Measurements from ENCODE around the gene SPON1.
"Not testable (repeated sequence)": the region's sequence is repeated elsewhere in the genome, so short reads cannot be mapped to it uniquely, and the experiment has no call there.

The SPON1 gene

DNA sequence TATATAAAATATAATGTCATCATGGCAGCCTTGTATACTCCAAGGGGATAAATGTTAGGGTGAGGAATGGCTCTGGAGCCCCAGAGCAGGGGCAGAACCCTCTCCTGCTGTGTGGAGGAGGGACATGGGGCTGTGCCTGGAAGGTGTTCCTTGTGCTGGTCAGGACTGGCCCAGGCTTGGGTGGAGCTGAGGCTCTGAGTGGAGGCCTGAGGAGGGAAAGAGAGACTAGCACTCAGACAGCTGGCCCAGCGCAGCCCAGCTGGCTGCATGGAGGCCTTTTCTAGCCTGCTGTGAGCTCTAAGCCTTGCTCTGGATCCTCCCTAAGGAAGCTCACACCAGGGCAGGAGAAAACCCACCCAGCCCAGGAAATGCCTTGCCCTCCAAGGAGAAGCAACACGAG lies 282.9 kb downstream of the SPON1 start:
- no peak for DNase-seq (ENCODE audit: low read depth)

DNA sequence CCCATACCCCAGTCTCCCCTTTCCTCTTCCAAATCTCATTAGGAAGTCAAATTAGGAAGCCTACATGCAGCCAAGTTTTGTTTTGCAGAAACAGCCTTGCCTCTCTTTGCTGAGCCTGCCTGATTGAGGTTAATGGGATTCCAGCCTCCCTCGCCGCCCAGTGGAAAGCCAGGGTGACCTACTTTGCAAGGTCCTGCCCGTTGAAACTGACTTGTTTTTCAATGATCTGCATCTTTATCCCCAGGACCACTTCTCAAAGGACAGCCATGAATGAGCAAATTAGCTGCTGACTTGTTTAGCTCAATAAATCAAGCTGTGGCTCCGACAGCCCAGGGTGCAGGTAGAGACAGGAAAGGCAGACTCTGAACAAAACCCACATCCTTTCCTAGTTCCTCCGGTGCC lies 286.1 kb downstream of the SPON1 start:
- DNase-seq (ENCODE audit: low read depth): no peak

DNA sequence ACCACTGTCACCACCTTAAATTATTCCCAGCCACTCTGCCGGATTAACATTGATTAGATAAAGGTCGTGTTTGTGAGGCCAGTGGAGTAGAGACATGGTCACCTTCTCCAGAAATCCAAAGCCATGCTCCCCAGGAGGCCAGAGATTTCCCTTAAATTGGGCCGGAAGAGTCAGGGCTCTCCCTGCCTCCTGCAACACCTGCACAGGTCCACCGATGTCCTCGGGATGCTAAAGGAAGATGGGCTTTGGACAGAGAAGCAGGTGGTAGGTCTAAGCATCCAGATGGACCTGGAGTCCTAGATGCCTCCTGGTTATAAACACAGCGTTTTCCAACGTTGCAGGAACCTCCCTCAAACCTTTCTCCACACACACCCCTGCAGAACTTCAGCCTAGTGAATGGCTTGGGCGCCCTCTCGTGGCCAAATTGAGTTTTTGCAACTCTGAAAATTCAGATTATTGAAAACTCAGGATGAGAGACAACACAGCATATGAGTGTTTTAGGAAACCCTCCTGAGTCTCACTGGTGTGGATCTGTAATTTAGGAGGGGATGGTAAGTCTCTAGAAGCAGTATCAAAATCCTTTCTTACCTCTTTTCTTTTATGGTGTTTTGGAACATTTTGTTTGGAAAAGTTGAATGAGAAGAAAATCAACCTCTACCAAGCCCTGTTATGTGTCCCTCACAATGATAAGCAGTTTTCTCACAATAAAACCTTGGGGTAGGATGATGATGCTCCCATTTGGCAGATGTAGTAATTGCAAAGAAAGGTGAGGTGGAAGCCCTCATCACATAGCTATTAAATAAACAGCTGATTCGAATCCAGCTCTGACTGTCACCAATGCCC lies 286.8 kb downstream of the SPON1 start:
- peak; percentile 50 for DNase-seq (ENCODE audit: low read depth)

DNA sequence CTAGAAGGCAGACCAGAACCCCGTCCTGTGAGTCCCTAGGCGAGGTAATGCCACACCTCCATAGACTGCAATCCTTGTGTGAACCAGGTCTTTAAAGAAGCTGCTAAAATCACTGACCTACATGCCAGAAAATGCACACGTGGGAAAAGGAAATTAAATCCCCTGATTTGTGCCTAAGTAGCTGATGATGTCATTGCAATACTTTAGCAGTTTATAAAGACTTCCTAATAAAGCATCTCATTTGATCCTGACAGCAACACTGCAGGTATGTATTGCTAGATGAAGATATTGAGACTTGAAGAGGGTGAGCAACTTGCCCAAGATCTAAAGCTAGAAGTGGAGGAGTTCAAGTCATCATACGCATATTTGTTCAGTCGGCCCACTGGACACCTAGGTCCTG lies 289.2 kb downstream of the SPON1 start:
- no peak for DNase-seq (ENCODE audit: low read depth)

DNA sequence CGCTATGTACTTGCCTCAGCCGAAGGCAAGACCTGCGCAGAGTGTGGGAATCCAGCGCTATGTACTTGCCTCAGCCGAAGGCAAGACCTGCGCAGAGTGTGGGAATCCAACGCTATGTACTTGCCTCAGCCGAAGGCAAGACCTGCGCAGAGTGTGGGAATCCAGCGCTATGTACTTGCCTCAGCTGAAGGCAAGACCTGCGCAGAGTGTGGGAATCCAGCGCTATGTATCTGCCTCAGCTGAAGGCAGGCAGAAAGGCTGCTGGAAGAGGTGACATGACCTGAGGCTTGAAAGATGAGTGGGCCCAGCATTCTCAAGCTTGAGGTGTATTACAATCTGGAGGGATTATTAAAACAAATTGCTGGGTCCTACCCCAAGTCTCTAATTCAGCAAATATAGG lies 290.0 kb downstream of the SPON1 start:
- DNase-seq (ENCODE audit: low read depth): not testable (repeated sequence)

DNA sequence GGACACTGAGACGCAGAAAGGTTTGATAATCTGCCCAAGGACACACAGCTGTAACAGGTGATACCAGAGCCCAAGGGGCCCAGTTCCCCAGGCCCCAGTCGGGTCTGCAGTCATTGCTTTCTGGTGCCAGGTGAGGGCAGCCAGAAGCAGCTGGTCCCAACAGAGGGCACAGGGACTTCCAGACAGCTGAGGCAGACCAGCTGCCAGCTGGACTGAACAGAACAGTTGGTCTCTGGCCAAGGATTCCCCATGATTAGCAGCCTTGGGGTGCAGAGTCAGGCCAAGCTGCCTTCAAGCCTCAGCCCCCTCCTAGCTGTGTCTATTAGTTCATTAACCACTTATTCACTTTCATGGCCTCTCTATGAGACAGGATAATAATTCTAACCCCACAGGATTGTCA lies 290.9 kb downstream of the SPON1 start:
- DNase-seq (ENCODE audit: low read depth): no peak

DNA sequence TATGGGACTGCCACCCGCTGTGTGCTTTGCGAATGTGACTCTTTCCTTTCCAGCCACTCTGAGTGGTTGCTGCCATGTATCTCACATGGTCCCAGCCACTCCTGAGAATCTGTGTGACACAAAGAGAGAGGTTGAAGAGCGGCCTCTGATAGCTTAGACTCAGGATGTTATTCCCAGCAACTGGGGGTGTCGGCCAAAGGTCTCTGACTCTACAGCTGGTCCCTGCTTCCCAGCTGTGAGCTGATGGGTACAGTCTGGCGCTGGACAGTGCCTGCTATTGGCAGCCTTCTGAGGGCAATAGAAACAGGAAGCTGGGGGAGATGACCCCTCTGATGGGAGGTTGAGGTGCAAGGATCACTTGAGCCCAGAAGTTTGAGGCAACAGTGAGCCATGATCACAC lies 291.3 kb downstream of the SPON1 start:
- no peak for DNase-seq (ENCODE audit: low read depth)

DNA sequence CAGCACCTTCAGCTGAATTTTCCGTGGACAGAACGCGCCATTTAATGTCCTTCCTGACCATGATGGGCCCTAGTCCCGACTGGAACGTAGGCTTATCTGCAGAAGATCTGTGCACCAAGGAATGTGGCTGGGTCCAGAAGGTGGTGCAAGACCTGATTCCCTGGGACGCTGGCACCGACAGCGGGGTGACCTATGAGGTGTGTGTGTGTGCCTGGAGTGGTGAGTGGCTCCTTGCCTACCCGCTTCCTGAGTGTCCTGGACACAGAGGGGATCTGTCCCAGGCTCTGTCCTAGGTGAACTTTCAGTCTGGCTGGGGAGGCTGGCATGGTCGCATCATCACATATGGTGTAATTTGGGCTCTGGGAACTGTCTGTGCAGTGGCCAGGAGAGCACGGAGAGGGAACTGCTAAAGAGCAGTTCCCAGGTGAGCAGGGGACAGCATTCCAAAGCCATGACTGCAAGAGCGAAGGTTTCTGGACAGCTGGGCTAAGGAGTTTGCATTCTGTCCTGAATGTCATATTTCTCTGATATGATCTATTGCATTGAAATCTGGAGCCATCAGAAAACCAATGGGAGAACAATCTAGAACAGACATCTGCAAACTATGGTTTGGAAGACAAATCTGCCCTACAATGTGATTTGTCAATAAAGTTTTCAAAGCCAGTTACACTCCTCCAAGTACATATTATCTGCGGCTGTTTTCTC lies 292.2 kb downstream of the SPON1 start:
- no peak for DNase-seq (ENCODE audit: low read depth)

DNA sequence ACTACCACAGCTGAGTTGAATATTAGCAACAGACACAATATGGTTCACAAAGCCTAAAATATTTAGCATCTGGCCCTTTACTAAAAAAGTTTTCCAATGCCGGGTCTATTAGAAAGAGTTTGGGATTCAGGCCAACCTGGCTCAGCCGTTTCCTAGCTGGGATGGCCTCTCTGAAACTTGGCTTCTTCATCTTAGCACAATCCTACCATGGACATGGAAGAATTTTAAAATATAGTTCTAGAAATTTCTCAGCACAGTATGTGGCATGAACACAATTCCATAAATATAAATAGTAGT lies 292.7 kb downstream of the SPON1 start:
- DNase-seq (ENCODE audit: low read depth): no peak

DNA sequence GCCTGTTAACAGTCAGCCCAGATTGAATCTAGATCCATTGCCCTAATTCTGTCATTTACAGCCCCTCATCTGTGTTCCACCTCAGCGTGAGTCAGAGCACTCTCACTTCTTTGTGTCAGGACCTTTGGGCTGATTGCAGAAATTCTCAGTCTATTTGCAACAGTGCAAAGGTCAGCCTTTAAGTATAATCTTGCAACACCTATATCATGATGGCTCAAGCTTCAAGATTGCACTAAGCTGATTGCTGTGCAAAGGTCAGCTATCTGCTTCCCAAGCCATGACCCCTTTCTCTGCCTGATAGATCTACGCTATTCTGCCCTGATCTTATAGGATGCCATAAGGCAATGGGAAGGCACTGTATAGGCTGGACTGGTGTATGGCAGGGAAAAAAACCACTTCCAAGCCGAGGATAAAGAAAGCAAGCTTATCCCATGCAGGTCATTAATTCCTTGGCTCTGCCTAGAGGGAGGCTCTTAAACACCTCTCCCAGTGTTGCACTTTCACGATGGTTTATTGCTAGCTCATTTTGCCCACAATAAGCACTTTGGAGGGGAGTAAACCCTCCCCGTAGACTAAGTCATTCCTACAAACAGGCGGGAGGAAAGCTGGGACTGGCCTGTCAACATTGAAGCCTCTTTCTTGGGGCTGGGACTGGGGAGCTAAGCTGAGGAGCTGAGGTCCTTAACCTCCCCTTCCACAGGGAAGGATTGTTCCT lies 295.9 kb downstream of the SPON1 start:
- DNase-seq (ENCODE audit: low read depth): no peak

DNA sequence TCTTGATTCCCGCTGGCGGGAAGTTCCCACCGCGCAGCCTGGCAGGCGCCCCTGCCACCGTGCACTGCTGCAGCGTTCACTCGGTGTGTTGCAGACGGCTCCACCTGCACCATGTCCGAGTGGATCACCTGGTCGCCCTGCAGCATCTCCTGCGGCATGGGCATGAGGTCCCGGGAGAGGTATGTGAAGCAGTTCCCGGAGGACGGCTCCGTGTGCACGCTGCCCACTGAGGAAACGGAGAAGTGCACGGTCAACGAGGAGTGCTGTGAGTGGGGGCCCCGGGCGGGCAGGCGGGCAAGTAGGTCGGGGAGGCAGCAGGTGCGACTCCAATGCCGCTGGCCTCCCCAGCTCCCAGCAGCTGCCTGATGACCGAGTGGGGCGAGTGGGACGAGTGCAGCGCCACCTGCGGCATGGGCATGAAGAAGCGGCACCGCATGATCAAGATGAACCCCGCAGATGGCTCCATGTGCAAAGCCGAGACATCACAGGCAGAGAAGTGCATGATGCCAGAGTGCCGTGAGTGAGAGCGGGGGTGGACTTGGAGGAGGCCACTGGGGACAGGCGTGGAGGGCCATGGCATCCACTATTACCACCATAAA lies 296.8 kb downstream of the SPON1 start:
- DNase-seq (ENCODE audit: low read depth): no peak

DNA sequence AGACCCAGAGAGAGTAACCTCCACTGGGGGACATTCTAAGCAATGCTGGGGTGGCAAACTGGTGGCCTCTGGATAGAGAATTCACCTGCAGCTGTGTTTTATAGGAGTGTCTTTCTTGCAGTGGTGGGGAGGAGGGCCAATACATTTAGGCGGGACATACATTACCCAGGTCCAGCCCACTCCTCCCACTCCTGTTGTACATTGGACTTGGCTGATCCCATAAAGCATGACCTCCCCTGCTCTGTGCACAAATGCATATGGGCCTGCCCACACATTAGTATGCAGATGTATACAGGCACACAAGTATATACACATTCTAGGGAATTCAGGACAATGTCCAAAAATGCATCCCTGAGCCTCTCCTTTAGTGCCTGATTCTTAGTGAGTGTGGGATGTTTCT lies 297.4 kb downstream of the SPON1 start:
- DNase-seq (ENCODE audit: low read depth): no peak

DNA sequence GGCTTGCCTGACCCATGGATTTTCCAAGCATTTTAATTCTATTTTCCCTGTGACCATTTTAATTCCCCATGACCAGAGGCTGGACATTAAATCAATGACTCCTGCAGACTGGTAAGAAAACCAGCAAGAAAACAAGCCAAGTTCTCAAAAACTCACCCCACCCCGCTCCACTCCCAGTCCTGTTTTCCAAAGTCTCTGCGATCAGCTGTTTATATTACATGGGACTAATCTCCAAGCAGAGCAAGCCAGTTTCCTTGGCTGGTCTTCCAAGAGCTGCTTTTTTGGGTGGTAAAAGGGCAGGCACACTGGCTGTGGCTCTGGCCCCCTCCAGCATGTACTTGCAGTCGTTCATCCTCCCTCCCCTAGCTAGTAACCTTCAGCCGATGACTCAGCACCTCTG lies 298.5 kb downstream of the SPON1 start:
- DNase-seq (ENCODE audit: low read depth): no peak

DNA sequence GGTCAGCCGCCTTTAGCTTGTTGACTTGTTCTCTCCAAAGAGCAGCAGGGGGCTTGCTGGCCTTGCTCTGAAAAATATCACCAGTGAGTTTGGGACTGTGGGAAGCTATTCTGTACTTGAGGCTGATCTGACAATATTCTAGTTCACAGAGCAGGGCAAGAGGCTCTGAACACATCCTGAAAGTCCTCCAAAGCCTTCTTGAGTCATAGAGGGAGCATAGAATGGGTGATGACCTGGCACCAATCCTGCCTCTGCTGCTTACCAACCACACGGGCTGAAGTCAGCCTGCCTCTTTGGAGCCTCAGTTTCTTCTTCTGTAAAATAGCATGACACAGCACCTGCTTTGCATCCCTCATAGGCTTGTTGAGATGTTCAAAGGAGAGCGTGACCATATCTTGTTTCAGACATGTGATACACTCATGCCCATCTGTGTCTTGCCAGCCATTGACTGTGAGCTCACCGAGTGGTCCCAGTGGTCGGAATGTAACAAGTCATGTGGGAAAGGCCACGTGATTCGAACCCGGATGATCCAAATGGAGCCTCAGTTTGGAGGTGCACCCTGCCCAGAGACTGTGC lies 299.8 kb downstream of the SPON1 start:
- no peak for DNase-seq (ENCODE audit: low read depth)

DNA sequence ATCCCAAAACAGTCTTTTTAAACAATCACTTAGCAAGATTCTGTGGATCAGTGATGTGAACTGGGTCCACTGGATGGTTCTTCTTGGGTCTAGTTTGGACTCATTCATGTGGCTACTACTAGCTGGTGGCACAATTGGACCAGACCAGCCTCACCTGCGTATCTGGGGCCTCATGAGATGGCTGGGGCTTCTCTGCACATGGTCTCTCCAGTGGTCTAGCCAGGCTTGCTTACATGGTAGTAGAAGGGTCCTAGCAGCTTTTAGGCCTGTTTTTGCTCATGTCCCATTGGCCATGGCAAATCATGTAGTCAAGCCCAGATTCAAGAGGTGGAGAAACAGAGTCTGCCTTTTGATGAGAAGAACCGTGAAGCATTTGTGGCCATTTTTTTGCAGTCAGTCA lies 302.4 kb downstream of the SPON1 start:
- DNase-seq (ENCODE audit: low read depth): no peak

DNA sequence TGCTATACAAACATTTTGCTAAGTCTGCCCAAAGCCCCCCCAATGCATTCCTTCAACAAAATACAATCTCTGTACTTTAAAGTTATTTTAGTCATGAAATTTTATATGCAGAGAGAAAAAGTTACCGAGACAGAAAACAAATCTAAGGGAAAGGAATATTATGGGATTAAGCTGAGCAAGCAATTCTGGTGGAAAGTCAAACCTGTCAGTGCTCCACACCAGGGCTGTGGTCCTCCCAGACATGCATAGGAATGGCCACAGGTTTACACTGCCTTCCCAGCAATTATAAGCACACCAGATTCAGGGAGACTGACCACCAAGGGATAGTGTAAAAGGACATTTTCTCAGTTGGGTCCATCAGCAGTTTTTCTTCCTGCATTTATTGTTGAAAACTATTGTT lies 304.1 kb downstream of the SPON1 start:
- DNase-seq (ENCODE audit: low read depth): no peak

DNA sequence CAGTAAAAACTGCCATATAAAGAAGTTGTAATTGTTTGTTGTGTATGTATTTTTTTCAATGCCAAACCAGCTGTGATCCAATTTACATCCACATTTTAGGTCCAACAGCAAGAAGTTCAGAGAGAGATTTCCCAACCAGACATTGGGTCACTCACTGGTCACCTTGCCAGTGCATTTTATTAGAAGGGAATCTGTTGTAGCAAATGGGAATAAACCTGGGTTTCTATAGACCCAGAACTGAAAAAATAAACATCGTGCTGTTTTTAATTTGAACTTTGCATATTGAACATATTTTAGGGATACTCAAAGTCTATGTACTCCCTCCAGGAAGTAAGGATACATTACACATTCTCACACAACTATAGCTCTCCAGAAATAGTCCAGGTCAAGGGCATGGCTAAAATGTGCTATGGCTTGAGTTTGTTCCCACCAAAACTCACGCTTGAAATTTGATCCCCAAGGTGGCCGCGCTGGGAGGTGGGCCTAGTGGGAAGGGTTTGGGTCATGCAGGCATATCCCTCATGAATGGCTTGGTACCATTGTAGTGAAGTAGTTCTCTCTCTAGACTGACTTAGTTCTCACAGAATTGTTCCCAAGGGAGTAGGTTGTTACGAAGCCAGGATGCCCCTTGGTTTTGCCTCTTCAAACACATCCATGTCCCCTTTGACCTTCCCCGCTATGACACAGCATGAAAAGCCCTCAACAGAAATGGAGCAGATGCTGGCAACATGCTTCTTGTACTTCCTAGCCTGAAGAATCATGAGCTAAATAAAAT lies 305.5 kb downstream of the SPON1 start:
- DNase-seq (ENCODE audit: low read depth): no peak

DNA sequence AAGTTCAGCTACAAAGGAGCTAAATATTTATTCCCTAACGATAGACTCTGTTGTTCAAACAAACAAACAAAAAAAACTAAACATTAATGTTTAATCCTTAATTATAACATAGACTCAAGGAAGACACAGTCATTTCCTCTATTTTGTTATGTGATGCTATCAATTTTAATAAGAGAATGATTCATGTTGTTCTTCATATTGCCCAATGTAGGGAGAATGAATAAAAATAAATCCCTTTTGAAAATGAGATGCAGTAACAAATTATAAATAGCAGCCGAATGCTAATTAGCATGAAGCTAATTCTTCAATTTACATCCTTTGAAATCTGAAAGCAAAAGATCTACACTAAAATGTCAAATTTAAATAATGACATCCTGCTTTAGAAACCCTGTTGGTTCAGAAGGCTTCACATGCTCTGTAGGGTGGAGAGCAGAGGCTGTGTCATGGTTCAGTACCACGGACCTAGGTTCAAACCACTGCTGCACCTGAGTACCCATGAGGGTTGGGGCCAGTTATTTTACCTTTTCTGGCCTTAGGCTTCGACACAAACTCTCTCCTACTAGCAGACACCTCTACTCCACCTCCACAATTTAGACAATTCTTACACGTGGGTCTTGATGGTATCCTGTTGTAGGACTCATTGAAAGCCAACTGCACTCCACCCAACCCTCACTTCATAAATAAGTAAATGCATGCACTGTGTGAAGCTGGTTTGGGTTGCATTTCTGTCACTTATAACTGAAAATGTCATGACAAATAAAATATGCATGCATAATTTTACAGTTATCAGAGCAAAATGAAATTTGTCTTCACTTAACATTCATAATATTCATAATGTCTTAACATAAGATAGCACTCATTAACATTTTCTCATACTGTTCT lies 307.4 kb downstream of the SPON1 start:
- DNase-seq (ENCODE audit: low read depth): no peak

DNA sequence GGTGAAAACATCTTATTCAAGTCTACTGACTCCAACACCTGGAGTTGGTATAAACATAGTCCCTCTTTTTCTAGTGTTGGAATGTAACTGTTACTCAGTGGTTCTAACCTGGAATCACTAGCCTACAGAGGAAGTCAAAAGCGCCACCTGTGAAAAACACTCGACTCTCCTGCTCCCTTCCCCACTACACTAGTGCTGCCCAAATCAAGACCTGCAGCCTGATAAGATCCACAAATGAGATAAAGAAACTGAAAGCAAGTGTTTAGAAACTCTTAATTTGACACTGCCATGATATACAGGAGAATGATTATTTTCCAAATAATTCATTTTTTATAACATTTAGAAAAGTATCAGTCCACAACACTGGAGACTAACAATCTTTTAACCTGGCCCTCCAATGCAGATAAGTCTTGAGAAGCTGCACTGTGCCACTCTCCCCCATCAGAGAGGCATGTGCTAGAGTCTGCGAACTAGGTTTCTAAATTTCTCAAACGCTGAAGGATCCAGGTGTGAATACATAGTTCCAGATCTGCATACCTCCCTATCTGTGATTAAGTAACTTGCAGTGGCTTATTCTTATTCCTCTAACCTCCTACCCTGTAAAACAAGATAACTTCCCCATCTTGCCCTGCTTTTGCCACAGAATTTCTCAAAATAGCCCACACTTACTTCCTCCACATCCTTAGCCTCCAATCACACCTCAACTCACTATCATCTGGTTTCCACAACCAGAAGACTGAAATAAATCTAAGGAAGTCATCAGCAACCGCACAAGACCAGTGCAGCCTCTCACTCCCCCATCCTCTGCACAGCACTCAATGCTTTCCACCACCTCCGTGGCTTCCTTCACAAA lies 308.4 kb downstream of the SPON1 start:
- no peak for DNase-seq (ENCODE audit: low read depth)

DNA sequence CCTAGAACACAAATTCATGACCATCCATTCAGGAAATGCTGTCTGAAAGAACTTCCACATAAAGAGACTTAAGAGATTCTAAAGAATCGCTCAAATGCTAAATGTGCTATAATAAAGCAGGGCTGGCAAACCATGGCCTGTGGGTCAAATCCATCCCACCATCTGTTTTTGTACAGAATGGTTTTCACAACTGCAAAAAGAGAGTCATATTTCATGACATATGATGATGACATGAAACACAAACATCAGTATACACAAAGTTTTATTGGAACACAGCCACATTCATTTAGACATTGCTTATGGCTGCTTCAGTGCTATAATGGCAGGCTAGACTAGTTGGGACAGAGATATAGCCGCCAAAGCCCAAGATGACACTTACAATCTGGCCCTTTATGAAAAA lies 311.4 kb downstream of the SPON1 start:
- DNase-seq (ENCODE audit: low read depth): no peak

All from fibroblast of the conjunctiva (primary cell).